ENCODE results near the gene FBXW12.

Gene FBXW12

DNA sequence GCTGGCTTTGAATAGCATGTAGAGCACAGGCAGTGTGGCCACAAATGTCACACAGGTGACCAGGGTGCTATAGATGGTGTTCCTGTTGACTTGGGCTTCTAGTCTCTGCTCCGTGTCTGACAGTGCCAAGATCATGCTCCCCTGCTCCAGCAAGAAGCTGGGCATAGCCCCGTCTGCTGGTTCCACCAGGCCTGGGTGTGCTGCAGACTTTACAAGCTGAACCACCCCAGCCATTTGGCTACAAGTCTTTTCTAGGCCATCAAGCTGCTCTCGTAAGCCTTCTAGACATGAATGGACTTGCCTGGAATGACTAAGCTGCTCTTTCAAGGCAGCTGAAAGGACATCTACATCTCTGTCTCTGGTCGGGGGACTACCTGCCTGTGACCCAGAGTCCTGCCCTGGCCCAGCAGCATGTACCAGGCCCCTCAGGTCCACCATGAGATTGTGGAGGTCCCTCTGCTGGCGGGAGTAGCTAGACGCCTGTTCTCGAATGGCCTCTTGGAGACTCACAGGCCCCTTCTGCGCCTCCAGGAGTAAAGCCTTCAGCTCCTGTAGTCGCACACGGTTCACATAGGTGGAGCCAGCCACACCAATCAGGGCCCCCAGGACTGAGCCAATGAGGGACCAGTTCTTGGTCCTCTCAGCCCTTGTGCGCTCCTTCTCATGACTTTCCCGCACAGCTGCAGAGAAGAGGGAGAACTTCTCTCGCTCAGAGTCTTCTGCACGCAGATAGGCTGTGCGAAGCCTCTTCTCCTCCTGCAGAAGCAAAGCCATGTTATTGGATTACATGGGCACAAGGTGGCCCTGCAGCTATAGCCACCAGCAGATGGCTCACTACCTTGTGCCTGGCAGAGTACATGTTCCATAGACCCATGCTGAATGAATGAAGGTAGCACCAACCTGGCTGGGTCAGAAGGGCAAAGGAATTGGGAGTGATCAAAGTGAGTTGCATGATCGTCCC is 60.7 kb downstream of the FBXW12 start (continued):
- TF ChIP-seq SCRT2 (tag by site-specific recombination; IDR thresholded peaks at IDR 0.05) (peak; percentile 73), ZNF558 (tag by site-specific recombination; IDR thresholded peaks at IDR 0.05) (no peak), ZNF660 (tag by site-specific recombination; IDR thresholded peaks at IDR 0.05) (0 out of 2 replicates have a peak, but pooled peaks have one; percentile 14), SETDB1 (IDR thresholded peaks at IDR 0.05; ENCODE audit: insufficient read length, low read length) (no peak)

DNA sequence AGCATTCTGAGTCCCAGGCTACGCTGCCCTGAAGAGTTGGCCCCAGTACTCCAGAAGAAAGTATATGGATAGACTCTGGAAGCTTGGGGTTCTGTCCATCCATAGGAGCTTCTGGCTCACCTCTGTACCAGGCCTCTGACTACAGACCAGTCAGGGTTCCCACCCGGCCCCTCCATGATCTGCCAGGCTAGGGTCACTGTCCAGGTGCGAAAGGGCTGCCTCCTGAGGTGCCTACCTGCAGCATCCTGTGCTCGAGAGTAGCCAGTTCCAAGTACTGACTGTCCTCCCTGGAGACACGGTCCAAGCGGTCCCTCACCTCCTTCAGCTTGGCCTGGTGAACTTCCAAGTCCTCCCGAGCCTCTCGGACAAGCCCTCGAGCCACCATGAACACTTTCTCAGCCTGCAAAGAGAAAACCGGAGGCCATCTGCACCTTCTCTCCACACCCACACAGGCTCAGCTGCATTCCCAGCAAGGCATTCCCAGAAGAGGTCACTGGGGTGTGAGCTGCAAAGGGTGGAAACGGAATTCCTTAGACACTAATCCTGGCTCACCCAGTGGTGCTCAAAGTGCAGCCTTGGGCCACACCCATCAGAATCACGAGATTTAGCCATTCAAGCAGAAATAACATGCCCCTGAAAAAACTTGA is 61.6 kb downstream of the FBXW12 start:
- Histone ChIP-seq H3K9me3 (ENCODE audit: control insufficient read depth, insufficient read depth, low read depth, low read length) (no peaks in the 10 kb centered on the region), H3K36me3 (ENCODE audit: control insufficient read depth in 2 of 2, insufficient read depth in 1 of 2, low read length in 2 of 2) (peaks cover 0 to 38% of the 10 kb centered on the region in 2 experiments; a peak in 1 of 3 replicates), H3K27ac (ENCODE audit: extremely low read depth, low read depth, low read length) (no peak overlapping the region), H3K4me1 (ENCODE audit: control insufficient read depth, insufficient read depth, low read length) (peaks cover 3% of the 10 kb centered on the region; the same call in 1 of the 2 replicates), H3K4me3 (ENCODE audit: low read depth, low read length) (no peak overlapping the region)
- no peak for TF ChIP-seq SP2 (tag by site-specific recombination; IDR thresholded peaks at IDR 0.05)
- TF ChIP-seq HOXA7 (CRISPR knock-in tag; IDR thresholded peaks at IDR 0.05; ENCODE audit: borderline replicate concordance): no peak
- TF ChIP-seq KLF1 (tag by site-specific recombination; IDR thresholded peaks at IDR 0.05): peak; percentile 25; the same call in 1 of the 2 replicates
- TF ChIP-seq ZSCAN23 (tag by site-specific recombination; IDR thresholded peaks at IDR 0.05): no peak
- ChIA-PET CTCF (interaction anchor here (0.6 to 5.9 kb wide), 6 partner anchors 32 to 1274 kb away, joined by 3 to 238 read pairs (median 4); no protein-coding TSS in a partner anchor), POLR2A (interaction anchor here (0.9 to 1.9 kb wide), 2 partner anchors 13 to 33 kb away, joined by 4 to 10 read pairs; partner anchors contain the start of gene ATRIP)

DNA sequence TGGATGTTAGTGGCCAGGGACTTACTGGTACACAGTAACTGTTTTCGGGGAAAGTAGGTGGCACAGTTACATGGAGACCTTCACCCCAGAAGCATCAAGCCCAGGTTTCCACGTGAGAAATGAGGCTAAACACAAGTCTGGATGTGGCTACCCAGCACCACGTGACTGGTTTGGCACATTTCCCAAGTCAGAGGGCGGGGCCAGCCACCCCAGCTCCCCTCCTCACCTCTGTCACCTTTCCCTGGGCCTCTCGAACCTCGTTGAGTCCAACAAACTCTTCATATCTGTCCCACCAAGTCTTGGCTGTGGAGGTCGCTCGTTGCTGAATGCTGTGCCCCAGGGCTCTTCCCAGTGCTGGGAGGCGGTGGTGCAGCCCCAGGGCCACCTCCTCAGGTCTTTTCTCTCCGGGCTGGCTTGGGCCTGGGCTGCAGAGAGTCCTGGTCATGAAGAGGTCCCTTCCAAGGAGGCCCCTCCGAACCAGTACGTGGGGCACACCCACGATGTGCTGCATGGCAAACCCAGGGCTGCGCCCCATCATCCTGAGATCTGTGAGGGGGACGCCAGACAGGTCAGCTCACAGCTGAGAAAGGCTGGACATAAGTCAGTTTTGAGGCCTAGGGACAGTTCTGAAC is 62.7 kb downstream of the FBXW12 start:
- Histone ChIP-seq H3K4me1 (ENCODE audit: control insufficient read depth, insufficient read depth, low read length) (peaks cover 3% of the 10 kb centered on the region; the same call in 1 of the 2 replicates), H3K36me3 (ENCODE audit: control insufficient read depth in 2 of 2, insufficient read depth in 1 of 2, low read length in 2 of 2) (peaks cover 0 to 38% of the 10 kb centered on the region in 2 experiments; a peak in 1 of 3 replicates), H3K27ac (ENCODE audit: extremely low read depth, low read depth, low read length) (no peak overlapping the region), H3K9me3 (ENCODE audit: control insufficient read depth, insufficient read depth, low read depth, low read length) (no peaks in the 10 kb centered on the region), H3K4me3 (ENCODE audit: low read depth, low read length) (no peak overlapping the region)
- TF ChIP-seq, protein P1, sequence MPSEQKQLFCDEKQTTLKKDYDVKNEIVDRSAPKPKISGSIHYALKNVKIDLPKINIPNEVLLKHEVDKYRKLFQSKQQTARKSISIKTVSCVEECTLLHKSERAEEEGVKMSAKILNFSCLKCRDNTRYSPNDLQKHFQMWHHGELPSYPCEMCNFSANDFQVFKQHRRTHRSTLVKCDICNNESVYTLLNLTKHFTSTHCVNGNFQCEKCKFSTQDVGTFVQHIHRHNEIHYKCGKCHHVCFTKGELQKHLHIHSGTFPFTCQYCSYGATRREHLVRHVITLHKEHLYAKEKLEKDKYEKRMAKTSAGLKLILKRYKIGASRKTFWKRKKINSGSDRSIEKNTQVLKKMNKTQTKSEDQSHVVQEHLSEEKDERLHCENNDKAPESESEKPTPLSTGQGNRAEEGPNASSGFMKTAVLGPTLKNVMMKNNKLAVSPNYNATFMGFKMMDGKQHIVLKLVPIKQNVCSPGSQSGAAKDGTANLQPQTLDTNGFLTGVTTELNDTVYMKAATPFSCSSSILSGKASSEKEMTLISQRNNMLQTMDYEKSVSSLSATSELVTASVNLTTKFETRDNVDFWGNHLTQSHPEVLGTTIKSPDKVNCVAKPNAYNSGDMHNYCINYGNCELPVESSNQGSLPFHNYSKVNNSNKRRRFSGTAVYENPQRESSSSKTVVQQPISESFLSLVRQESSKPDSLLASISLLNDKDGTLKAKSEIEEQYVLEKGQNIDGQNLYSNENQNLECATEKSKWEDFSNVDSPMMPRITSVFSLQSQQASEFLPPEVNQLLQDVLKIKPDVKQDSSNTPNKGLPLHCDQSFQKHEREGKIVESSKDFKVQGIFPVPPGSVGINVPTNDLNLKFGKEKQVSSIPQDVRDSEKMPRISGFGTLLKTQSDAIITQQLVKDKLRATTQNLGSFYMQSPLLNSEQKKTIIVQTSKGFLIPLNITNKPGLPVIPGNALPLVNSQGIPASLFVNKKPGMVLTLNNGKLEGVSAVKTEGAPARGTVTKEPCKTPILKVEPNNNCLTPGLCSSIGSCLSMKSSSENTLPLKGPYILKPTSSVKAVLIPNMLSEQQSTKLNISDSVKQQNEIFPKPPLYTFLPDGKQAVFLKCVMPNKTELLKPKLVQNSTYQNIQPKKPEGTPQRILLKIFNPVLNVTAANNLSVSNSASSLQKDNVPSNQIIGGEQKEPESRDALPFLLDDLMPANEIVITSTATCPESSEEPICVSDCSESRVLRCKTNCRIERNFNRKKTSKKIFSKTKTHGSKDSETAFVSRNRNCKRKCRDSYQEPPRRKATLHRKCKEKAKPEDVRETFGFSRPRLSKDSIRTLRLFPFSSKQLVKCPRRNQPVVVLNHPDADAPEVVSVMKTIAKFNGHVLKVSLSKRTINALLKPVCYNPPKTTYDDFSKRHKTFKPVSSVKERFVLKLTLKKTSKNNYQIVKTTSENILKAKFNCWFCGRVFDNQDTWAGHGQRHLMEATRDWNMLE (tag by site-specific recombination; conservative IDR thresholded peaks at IDR 0.05; ENCODE audit: low read depth): no peak
- TF ChIP-seq, protein P2, sequence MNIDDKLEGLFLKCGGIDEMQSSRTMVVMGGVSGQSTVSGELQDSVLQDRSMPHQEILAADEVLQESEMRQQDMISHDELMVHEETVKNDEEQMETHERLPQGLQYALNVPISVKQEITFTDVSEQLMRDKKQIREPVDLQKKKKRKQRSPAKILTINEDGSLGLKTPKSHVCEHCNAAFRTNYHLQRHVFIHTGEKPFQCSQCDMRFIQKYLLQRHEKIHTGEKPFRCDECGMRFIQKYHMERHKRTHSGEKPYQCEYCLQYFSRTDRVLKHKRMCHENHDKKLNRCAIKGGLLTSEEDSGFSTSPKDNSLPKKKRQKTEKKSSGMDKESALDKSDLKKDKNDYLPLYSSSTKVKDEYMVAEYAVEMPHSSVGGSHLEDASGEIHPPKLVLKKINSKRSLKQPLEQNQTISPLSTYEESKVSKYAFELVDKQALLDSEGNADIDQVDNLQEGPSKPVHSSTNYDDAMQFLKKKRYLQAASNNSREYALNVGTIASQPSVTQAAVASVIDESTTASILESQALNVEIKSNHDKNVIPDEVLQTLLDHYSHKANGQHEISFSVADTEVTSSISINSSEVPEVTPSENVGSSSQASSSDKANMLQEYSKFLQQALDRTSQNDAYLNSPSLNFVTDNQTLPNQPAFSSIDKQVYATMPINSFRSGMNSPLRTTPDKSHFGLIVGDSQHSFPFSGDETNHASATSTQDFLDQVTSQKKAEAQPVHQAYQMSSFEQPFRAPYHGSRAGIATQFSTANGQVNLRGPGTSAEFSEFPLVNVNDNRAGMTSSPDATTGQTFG (tag by site-specific recombination; IDR thresholded peaks at IDR 0.05; ENCODE audit: borderline replicate concordance): no peak
- TF ChIP-seq ZNF248 (tag by site-specific recombination; IDR thresholded peaks at IDR 0.05): no peak
- TF ChIP-seq, protein P3, sequence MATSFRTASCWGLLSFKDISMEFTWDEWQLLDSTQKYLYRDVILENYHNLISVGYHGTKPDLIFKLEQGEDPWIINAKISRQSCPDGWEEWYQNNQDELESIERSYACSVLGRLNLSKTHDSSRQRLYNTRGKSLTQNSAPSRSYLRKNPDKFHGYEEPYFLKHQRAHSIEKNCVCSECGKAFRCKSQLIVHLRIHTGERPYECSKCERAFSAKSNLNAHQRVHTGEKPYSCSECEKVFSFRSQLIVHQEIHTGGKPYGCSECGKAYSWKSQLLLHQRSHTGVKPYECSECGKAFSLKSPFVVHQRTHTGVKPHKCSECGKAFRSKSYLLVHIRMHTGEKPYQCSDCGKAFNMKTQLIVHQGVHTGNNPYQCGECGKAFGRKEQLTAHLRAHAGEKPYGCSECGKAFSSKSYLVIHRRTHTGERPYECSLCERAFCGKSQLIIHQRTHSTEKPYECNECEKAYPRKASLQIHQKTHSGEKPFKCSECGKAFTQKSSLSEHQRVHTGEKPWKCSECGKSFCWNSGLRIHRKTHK (tag by site-specific recombination; IDR thresholded peaks at IDR 0.05): no peak
- TF ChIP-seq ZNF548 (tag by site-specific recombination; IDR thresholded peaks at IDR 0.05): no peak
- TF ChIP-seq KLF8 (tag by site-specific recombination; IDR thresholded peaks at IDR 0.05): no peak
- TF ChIP-seq ZNF155 (tag by site-specific recombination; IDR thresholded peaks at IDR 0.05): no peak
- TF ChIP-seq IKZF3 (tag by site-specific recombination; IDR thresholded peaks at IDR 0.05): no peak
- CTCF ChIA-PET: interaction anchor here (0.7 to 5.9 kb wide), 6 partner anchors 33 to 244 kb away, joined by 3 to 238 read pairs (median 3); no protein-coding TSS in a partner anchor
- POLR2A ChIA-PET: interaction anchor here (0.9 kb wide), 1 partner anchor 11 kb away, joined by 4 read pairs; the partner anchor contains the start of gene ATRIP
